Activated CD8-positive, alpha-beta T cell treated with anti-CD3 and anti-CD28 coated beads for 36 hours (primary cell): ENCODE measurements around the gene TWIST1. TPM values are rescaled to one million over a fixed set of nuclear protein-coding genes. Genes with fewer than 3 reads are reported as not detected.

Source experiments
- ATAC-seq: fragments of 200-7000 bp; cut with Tn5 transposase; one replicate; pipeline ENCODE4 v1.10.0; 2021; ENCODE audit warnings: mild to moderate bottlenecking, moderate library complexity
- CTCF ChIA-PET: fragments of 350-600 bp; sonication (Branson Sonifier 250); formaldehyde crosslinking; loops from one replicate; lab custom pipeline; 2021; ENCODE audit warnings: antibody characterized with exemption; lab: Charles Lee
- POLR2A ChIA-PET: fragments of 350-600 bp; sonication (Branson Sonifier 250); formaldehyde crosslinking; loops from one replicate; lab custom pipeline; 2021; ENCODE audit warnings: antibody characterized with exemption; lab: Charles Lee
- DNase-seq: peaks from one replicate; pipeline ENCODE4 v3.0.0-alpha.2; 2020
- H3K27ac Mint-ChIP-seq: one replicate; pipeline ENCODE4 v1.8.0; 2021; ENCODE audit warnings: mild to moderate bottlenecking, mixed read lengths
- H3K27me3 Mint-ChIP-seq: one replicate; pipeline ENCODE4 v1.8.0; 2021; ENCODE audit warnings: mixed read lengths
- H3K36me3 Mint-ChIP-seq: one replicate; pipeline ENCODE4 v1.8.0; 2021; ENCODE audit warnings: low read depth, mixed read lengths
- H3K4me1 Mint-ChIP-seq: one replicate; pipeline ENCODE4 v1.8.0; 2021; ENCODE audit warnings: low read depth, mixed read lengths
- H3K4me3 Mint-ChIP-seq: one replicate; pipeline ENCODE4 v1.8.0; 2021; ENCODE audit warnings: mild to moderate bottlenecking, moderate library complexity, mixed read lengths
- H3K9me3 Mint-ChIP-seq: one replicate; pipeline ENCODE4 v1.8.0; 2021; ENCODE audit warnings: mixed read lengths
- CTCF ChIP-seq: fragments of 200-600 bp; IDR thresholded peaks from one replicate; pipeline ENCODE4 v1.8.0; 2022; ENCODE audit warnings: antibody characterized with exemption, mild to moderate bottlenecking
- intact Hi-C: fragments of 100-400 bp; cut with micrococcal nuclease; formaldehyde crosslinking; loops from one replicate; pipeline ENCODE4 v1.10.0; 2022
- total RNA-seq, 2 experiments: library from RNA; stranded (reverse); gene quantifications; one replicate each; pipeline ENCODE4 v1.2.3, GENCODE V29; 2021

Gene TWIST1
- total RNA-seq, 2 experiments from 2014 or later: 0.20 TPM; not detected in 1

GRCh38 chr7:19097165-19098055, 20.0 kb downstream of the TWIST1 start:
- intact Hi-C loops: no loop called here
- H3K4me3 Mint-ChIP-seq: no peak overlapping the region
- H3K27ac Mint-ChIP-seq: no peak overlapping the region
- ChIA-PET CTCF (no interaction called here), POLR2A (no interaction called here)
- no peak for TF ChIP-seq CTCF
- H3K9me3 Mint-ChIP-seq: no peaks in the 10 kb centered on the region
- H3K36me3 Mint-ChIP-seq: no peaks in the 10 kb centered on the region
- H3K4me1 Mint-ChIP-seq: no peaks in the 10 kb centered on the region
- DNase-seq (no peak), ATAC-seq (no peak)
- H3K27me3 Mint-ChIP-seq: no peaks in the 10 kb centered on the region

- ATAC-seq: no peak
- intact Hi-C loops: no loop called here
Measured at GRCh38 chr7:19095353-19095860, 22.0 kb downstream of the TWIST1 start.

GRCh38 chr7:19094598-19095352, 22.7 kb downstream of the TWIST1 start:
- no peak for ATAC-seq
- TF ChIP-seq CTCF: no peak
- intact Hi-C loops: no loop called here

More at GRCh38 chr7:19095353-19095860, 22.0 kb downstream of the TWIST1 start:
- H3K4me3 Mint-ChIP-seq: no peak overlapping the region
- no peaks in the 10 kb centered on the region for H3K27me3 Mint-ChIP-seq
- no peaks in the 10 kb centered on the region for H3K4me1 Mint-ChIP-seq
- CTCF ChIA-PET: no interaction called here
- no peak overlapping the region for H3K27ac Mint-ChIP-seq
- no peak for DNase-seq
- H3K36me3 Mint-ChIP-seq: no peaks in the 10 kb centered on the region
- peaks cover 1% of the 10 kb centered on the region for H3K9me3 Mint-ChIP-seq
- POLR2A ChIA-PET: no interaction called here
- TF ChIP-seq CTCF: no peak

GRCh38 chr7:19094138-19094537, 23.3 kb downstream of the TWIST1 start:
- ATAC-seq: no peak
- Mint-ChIP-seq H3K27ac (no peak overlapping the region), H3K9me3 (peaks cover 1% of the 10 kb centered on the region), H3K4me1 (no peaks in the 10 kb centered on the region), H3K4me3 (no peak overlapping the region), H3K36me3 (no peaks in the 10 kb centered on the region), H3K27me3 (no peaks in the 10 kb centered on the region)
- POLR2A ChIA-PET: no interaction called here
- CTCF ChIA-PET: no interaction called here
- TF ChIP-seq CTCF: no peak
- DNase-seq: no peak
- intact Hi-C loops: no loop called here

More at GRCh38 chr7:19094598-19095352, 22.7 kb downstream of the TWIST1 start:
- Mint-ChIP-seq H3K4me3 (no peak overlapping the region), H3K27me3 (no peaks in the 10 kb centered on the region), H3K36me3 (no peaks in the 10 kb centered on the region), H3K9me3 (peaks cover 1% of the 10 kb centered on the region), H3K27ac (no peak overlapping the region), H3K4me1 (no peaks in the 10 kb centered on the region)
- ChIA-PET POLR2A (no interaction called here), CTCF (no interaction called here)
- no peak for DNase-seq
